GM12878 (cell line): ENCODE results near the gene ADAMTS18. TPM values are rescaled to one million over a fixed set of nuclear protein-coding genes. Genes with fewer than 3 reads are reported as not detected.

ENCODE experiments used
- ATAC-seq: fragments of 200-7000 bp; cut with Tn5 transposase; 3 replicates; pipeline ENCODE4 v1.9.1; 2020; ENCODE audit warnings: mild to moderate bottlenecking, moderate library complexity
- BruUV-seq: library from RNA; stranded (reverse); fragments of 400-500 nt; replicated peaks from 2 replicates; lab custom pipeline; 2021; lab: Mats Ljungman, UMichigan
- CTCF ChIA-PET: fragments of 300-600 bp; sonication (Branson Sonifier 250); formaldehyde crosslinking; extraction: SDS; loops from one replicate; lab custom pipeline; 2021; ENCODE audit warnings: inconsistent platforms; lab: Yijun Ruan, JAX
- POLR2A ChIA-PET: fragments of 350-600 bp; formaldehyde crosslinking; extraction: SDS; loops from one replicate; lab custom pipeline; 2021; ENCODE audit warnings: inconsistent platforms; lab: Charles Lee
- RAD21 ChIA-PET: fragments of 300-600 bp; sonication (Branson Sonifier 250); formaldehyde crosslinking; loops from one replicate; lab custom pipeline; 2023; ENCODE audit warnings: antibody characterized with exemption; ENCODE audit not compliant: unreplicated experiment; lab: Charles Lee
- SMC1A ChIA-PET: fragments of 300-600 bp; sonication (Branson Sonifier 250); formaldehyde crosslinking; loops from one replicate; lab custom pipeline; 2023; ENCODE audit not compliant: unreplicated experiment, uncharacterized antibody; lab: Charles Lee
- DNase-seq: peaks from one replicate; pipeline ENCODE4 v3.0.0-alpha.2; 2011; ENCODE audit warnings: low read depth, low spot score
- FAIRE-seq: peaks from 3 replicates; lab custom pipeline; 2011; peaks lifted over from hg19 to GRCh38; lab: Jason Lieb, UNC
- H2AFZ ChIP-seq: 2 replicates; pipeline ENCODE4 v1.6.0; 2011; ENCODE audit warnings: low read depth, low read length, control low read depth; ENCODE audit not compliant: control insufficient read depth
- H3K27ac ChIP-seq: 2 replicates; pipeline ENCODE4 v1.5.1; 2011; ENCODE audit warnings: control low read depth; ENCODE audit not compliant: control insufficient read depth, insufficient read depth
- H3K27me3 ChIP-seq, 2 experiments: replicated peaks in 1 of 2; 2 replicates each; pipeline versions ENCODE4 v1.6.0 to v1.6.1; 2011; ENCODE audit warnings: low read length in 1 of 2; ENCODE audit not compliant: control insufficient read depth in 2 of 2, insufficient read depth in 2 of 2
- H3K36me3 ChIP-seq, 2 experiments: 2 replicates each; pipeline ENCODE4 v1.5.1; 2011; ENCODE audit warnings: low read length in 1 of 2; ENCODE audit not compliant: control insufficient read depth in 2 of 2, insufficient read depth in 2 of 2
- H3K4me1 ChIP-seq: 2 replicates; pipeline ENCODE4 v1.6.1; 2011; ENCODE audit warnings: mild to moderate bottlenecking, low read length, moderate library complexity, mixed read lengths; ENCODE audit not compliant: control insufficient read depth, insufficient read depth
- H3K4me2 ChIP-seq: 2 replicates; pipeline ENCODE4 v1.6.0; 2011; ENCODE audit warnings: control low read depth; ENCODE audit not compliant: control insufficient read depth, insufficient read depth
- H3K4me3 ChIP-seq: fragments of 200-600 bp; sonication (generic); 2 replicates; pipeline ENCODE4 v1.5.1; 2016
- H3K79me2 ChIP-seq: 2 replicates; pipeline ENCODE4 v1.6.0; 2011; ENCODE audit warnings: low read length; ENCODE audit not compliant: control insufficient read depth, insufficient read depth
- H3K9ac ChIP-seq: 2 replicates; pipeline ENCODE4 v1.8.0; 2011; ENCODE audit warnings: low read length, control low read depth, mixed read lengths; ENCODE audit not compliant: control insufficient read depth, insufficient read depth
- H3K9me3 ChIP-seq: replicated peaks from 3 replicates; pipeline ENCODE4 v1.5.1; 2011; ENCODE audit warnings: mild to moderate bottlenecking, low read length; ENCODE audit not compliant: control insufficient read depth, insufficient read depth
- H4K20me1 ChIP-seq: 2 replicates; pipeline ENCODE4 v1.6.0; 2011; ENCODE audit not compliant: control insufficient read depth, insufficient read depth
- BCL11A ChIP-seq: IDR thresholded peaks from 2 replicates; pipeline ENCODE4 v1.6.1; 2011; ENCODE audit warnings: low read depth, low read length
- CBFB ChIP-seq: IDR thresholded peaks from 2 replicates; pipeline ENCODE4 v1.6.1; 2016; ENCODE audit warnings: antibody characterized with exemption, low read depth
- CEBPB ChIP-seq, 2 experiments: fragments of 150-350 bp in 1 of 2; IDR thresholded peaks; 2 replicates each; pipeline ENCODE4 v1.6.1; 2012 to 2014; ENCODE audit warnings: low read depth in 2 of 2, low read length in 2 of 2, borderline replicate concordance in 1 of 2, inconsistent platforms in 1 of 2
- CREB1 ChIP-seq: IDR thresholded peaks from 2 replicates; pipeline ENCODE4 v1.6.1; 2012; ENCODE audit warnings: low read depth, mild to moderate bottlenecking, inconsistent platforms
- DPF2 ChIP-seq: fragments of 450-650 bp; IDR thresholded peaks from 2 replicates; pipeline ENCODE4 v1.6.1; 2017; ENCODE audit warnings: mild to moderate bottlenecking
- KDM1A ChIP-seq: fragments of 200-600 bp; sonication (generic); IDR thresholded peaks from 2 replicates; pipeline ENCODE4 v1.6.1; 2016; ENCODE audit warnings: borderline replicate concordance
- POLR2A ChIP-seq: IDR thresholded peaks from 2 replicates; pipeline ENCODE4 v1.6.1; 2011; ENCODE audit warnings: low read depth, mild to moderate bottlenecking, low read length
- RAD21 ChIP-seq: IDR thresholded peaks from 2 replicates; pipeline ENCODE4 v1.6.1; 2011; ENCODE audit warnings: mild to moderate bottlenecking, low read depth, low read length, moderate library complexity; ENCODE audit not compliant: insufficient read depth
- SMAD1 ChIP-seq: fragments of 450-650 bp; IDR thresholded peaks from 2 replicates; pipeline ENCODE4 v1.6.1; 2018; ENCODE audit warnings: mild to moderate bottlenecking, low read depth; ENCODE audit not compliant: partially characterized antibody
- TBL1XR1 ChIP-seq: IDR thresholded peaks from 2 replicates; pipeline ENCODE4 v1.6.1; 2012; ENCODE audit warnings: low read depth, low read length, improper control_type of control experiment
- TCF3 ChIP-seq: IDR thresholded peaks from 2 replicates; pipeline ENCODE4 v1.6.1; 2012; ENCODE audit warnings: low read depth, mild to moderate bottlenecking, low read length, borderline replicate concordance; ENCODE audit not compliant: insufficient read depth
- ZNF217 ChIP-seq: fragments of 450-650 bp; IDR thresholded peaks from 2 replicates; pipeline ENCODE4 v1.6.1; 2017; ENCODE audit warnings: antibody characterized with exemption, mild to moderate bottlenecking
- WGBS: methylation state at CpG from one replicate; pipeline ENCODE4 v1.1.6; 2016; ENCODE audit warnings: low lambda C conversion rate; ENCODE audit not compliant: insufficient replicate concordance, insufficient coverage; ENCODE audit errors: missing lambda C conversion rate; 5-methylcytosine and 5-hydroxymethylcytosine counted together
- in situ Hi-C: fragments of 300-500 bp; cut with MboI; formaldehyde crosslinking; loops from 9 replicates; pipeline ENCODE4 v1.14.3; 2018; ENCODE audit warnings: mixed read lengths
- intact Hi-C: fragments of 100-400 bp; cut with micrococcal nuclease; formaldehyde crosslinking; loops from one replicate; pipeline ENCODE4 v1.14.2; 2022; ENCODE audit not compliant: unreplicated experiment
- polyA plus RNA-seq, 11 experiments: library from polyadenylated mRNA; depleted of rRNA in 4 of 11; unstranded in 6 of 11; stranded (reverse) in 5 of 11; fragments of >200 nt; fragmentation: Nextera tagmentation in 4 of 11; fragmentation: Illumina TruSeq in 1 of 11; extraction: Ambion mirVana in 4 of 11; extraction: Trizol in 1 of 11; gene quantifications; 1 replicate in 1 of 11; 2 replicates in 10 of 11; pipeline versions ENCODE4 v1.2.1 to v1.2.3, GENCODE V29; 2011 to 2016; ENCODE audit warnings: inconsistent platforms in 2 of 11, missing spikeins in 2 of 11, low read depth in 1 of 11
- total RNA-seq, 4 experiments: library from RNA; depleted of rRNA in 3 of 4; stranded (reverse); fragments of >200 nt in 3 of 4; fragmentation: Illumina TruSeq in 1 of 4; extraction: Trizol in 1 of 4; gene quantifications; 2 replicates each; pipeline versions ENCODE4 v1.2.1 to v1.2.3, GENCODE V29; 2013 to 2021

ADAMTS18 gene
- total and polyA plus RNA-seq, 10 of the 15 experiments (the other 5 are each of a cell fraction or from before 2014, with no cell fraction given) = not detected

DNA sequence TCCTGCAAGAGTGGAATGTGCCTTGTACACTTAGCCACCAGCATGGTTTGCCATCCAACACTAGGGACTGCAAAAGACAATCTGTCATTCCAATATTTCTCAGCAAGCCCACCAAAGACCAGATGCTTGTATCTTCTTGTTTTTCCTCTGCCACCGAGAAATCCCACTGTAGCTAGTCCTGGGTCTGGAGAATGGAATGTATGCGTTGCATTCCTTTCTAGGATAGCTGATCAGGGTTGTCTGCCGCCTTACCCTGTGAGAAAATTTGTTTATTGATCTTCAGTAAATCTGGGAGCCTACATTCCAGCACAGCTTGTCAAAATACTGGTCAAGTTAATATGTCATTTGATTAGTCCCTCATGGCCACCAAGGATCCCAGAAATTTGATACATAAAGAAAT, 28.1 kb upstream of the ADAMTS18 start:
- no peak overlapping the region for H2AFZ ChIP-seq
- POLR2A ChIA-PET = no interaction called here
- no peak overlapping the region for H3K4me2 ChIP-seq
- RAD21 ChIA-PET = no interaction called here
- BruUV-seq = no TSS peak
- H3K36me3 ChIP-seq = no peaks in the 10 kb centered on the region
- ATAC-seq = no peak
- SMC1A ChIA-PET = interaction anchor here (0.8 kb wide), 1 partner anchor 8 kb away, joined by 3 read pairs; no protein-coding TSS in a partner anchor
- H3K27ac ChIP-seq = no peak overlapping the region
- H3K9me3 ChIP-seq = no peaks in the 10 kb centered on the region
- no peak overlapping the region for H3K9ac ChIP-seq
- H3K4me3 ChIP-seq = no peak overlapping the region
- in situ Hi-C loops (no loop called here), intact Hi-C loops (no loop called here)
- H3K27me3 ChIP-seq = no peaks in the 10 kb centered on the region
- TF ChIP-seq TCF3 (no peak), RAD21 (no peak), SMAD1 (no peak), KDM1A (no peak), CEBPB (IDR thresholded peaks at IDR 0.05; ENCODE audit: borderline replicate concordance in 1 of 2, low read depth in 2 of 2, low read length in 2 of 2) (no peak), DPF2 (no peak), BCL11A (no peak), POLR2A (no peak), CREB1 (no peak), TBL1XR1 (no peak), ZNF217 (no peak), CBFB (no peak)
- H3K4me1 ChIP-seq = no peaks in the 10 kb centered on the region
- 3% methylated on average over 3 of the region's 3 CpGs for WGBS
- FAIRE-seq = no peak
- no peaks in the 10 kb centered on the region for H4K20me1 ChIP-seq
- DNase-seq = no peak
- CTCF ChIA-PET = interaction anchor here (1.1 kb wide), 1 partner anchor 10 kb away, joined by 3 read pairs; no protein-coding TSS in a partner anchor
- H3K79me2 ChIP-seq = no peaks in the 10 kb centered on the region
